ENCODE data around the gene ZSWIM1. TPM values are rescaled to one million over a fixed set of nuclear protein-coding genes. Genes with fewer than 3 reads are reported as not detected.

The ZSWIM1 gene
- total and polyA plus RNA-seq, 2 of the 13 experiments (the other 11 are each of a cell fraction or from before 2014, with no cell fraction given), result 9.5 to 11.7 TPM

- TF ChIP-seq, protein P1, sequence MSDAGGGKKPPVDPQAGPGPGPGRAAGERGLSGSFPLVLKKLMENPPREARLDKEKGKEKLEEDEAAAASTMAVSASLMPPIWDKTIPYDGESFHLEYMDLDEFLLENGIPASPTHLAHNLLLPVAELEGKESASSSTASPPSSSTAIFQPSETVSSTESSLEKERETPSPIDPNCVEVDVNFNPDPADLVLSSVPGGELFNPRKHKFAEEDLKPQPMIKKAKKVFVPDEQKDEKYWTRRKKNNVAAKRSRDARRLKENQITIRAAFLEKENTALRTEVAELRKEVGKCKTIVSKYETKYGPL (CRISPR knock-in tag; IDR thresholded peaks at IDR 0.05), result no peak
- TF ChIP-seq KLF6 (CRISPR knock-in tag; IDR thresholded peaks at IDR 0.05) (no peak; the same call in none of the 2 replicates), PAF1 (CRISPR knock-in tag; IDR thresholded peaks at IDR 0.05) (peak; percentile 52; the same call in 1 of the 2 replicates), POGK (CRISPR knock-in tag; conservative IDR thresholded peaks at IDR 0.05) (no peak; the same call in 1 of the 2 replicates), ZNF549 (CRISPR knock-in tag; IDR thresholded peaks at IDR 0.05) (no peak), HES4 (CRISPR knock-in tag; IDR thresholded peaks at IDR 0.05; ENCODE audit: borderline replicate concordance) (no peak), HNRNPL (IDR thresholded peaks at IDR 0.05; ENCODE audit: low read depth, low read length) (no peak), HNF4G (IDR thresholded peaks at IDR 0.05; ENCODE audit: borderline replicate concordance, low read depth, low read length) (0 out of 2 replicates have a peak, but pooled peaks have one; percentile 4), HNF4G (CRISPR knock-in tag; IDR thresholded peaks at IDR 0.05; ENCODE audit: borderline replicate concordance, low read depth) (no peak), ZNF766 (CRISPR knock-in tag; IDR thresholded peaks at IDR 0.05; ENCODE audit: borderline replicate concordance) (no peak), ETV5 (CRISPR knock-in tag; IDR thresholded peaks at IDR 0.05; ENCODE audit: borderline replicate concordance) (peak; percentile 75), ZGPAT (CRISPR knock-in tag; IDR thresholded peaks at IDR 0.05) (no peak), ZNF883 (CRISPR knock-in tag; IDR thresholded peaks at IDR 0.05; ENCODE audit: not compliant biosample characterization) (peak; percentile 87), SP2 (CRISPR knock-in tag; IDR thresholded peaks at IDR 0.05) (peak; percentile 60), MTF2 (CRISPR knock-in tag; IDR thresholded peaks at IDR 0.05; ENCODE audit: borderline replicate concordance) (no peak), ZNF205 (CRISPR knock-in tag; IDR thresholded peaks at IDR 0.05) (no peak), ADNP (CRISPR knock-in tag; IDR thresholded peaks at IDR 0.05) (peak; percentile 90), ZNF580 (CRISPR knock-in tag; IDR thresholded peaks at IDR 0.05; ENCODE audit: borderline replicate concordance, low read depth) (peak; percentile 71; the same call in 1 of the 2 replicates)
- TF ChIP-seq, protein P2, sequence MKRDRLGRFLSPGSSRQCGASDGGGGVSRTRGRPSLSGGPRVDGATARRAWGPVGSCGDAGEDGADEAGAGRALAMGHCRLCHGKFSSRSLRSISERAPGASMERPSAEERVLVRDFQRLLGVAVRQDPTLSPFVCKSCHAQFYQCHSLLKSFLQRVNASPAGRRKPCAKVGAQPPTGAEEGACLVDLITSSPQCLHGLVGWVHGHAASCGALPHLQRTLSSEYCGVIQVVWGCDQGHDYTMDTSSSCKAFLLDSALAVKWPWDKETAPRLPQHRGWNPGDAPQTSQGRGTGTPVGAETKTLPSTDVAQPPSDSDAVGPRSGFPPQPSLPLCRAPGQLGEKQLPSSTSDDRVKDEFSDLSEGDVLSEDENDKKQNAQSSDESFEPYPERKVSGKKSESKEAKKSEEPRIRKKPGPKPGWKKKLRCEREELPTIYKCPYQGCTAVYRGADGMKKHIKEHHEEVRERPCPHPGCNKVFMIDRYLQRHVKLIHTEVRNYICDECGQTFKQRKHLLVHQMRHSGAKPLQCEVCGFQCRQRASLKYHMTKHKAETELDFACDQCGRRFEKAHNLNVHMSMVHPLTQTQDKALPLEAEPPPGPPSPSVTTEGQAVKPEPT (CRISPR knock-in tag; IDR thresholded peaks at IDR 0.05; ENCODE audit: low read depth), result no peak
Measured at GRCh38 chr20:45833883-45834796, 46.9 kb upstream of the ZSWIM1 start (continued).
